ENCODE data around the gene POSTN. TPM values are rescaled to one million over a fixed set of nuclear protein-coding genes. Genes with fewer than 3 reads are reported as not detected.

Gene POSTN
- total and polyA plus RNA-seq, 2 of the 4 experiments (the other 2 are of a cell fraction), result 32.6 to 44.7 TPM

DNA sequence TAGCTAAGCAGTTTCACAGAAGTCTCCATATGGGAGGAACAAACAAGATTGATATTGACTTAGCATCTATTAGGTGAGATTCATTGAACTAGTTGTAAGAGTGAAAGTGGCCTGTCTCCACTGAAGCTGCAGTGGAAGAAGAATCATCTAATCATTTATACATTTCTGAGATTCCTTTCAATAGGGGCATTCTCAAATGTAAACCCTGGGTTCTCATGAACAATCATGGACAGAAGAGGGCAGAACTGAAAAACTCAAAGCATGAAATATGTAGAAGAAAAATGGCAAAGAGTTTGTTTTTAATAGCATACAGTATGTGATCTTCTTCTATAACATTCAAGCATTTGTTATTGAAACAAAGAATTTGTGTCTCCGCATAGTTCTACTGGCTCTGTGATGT is 17.6 kb upstream of the POSTN start:
- H4K20me1 ChIP-seq (ENCODE audit: insufficient read depth, low read length), result no peaks in the 10 kb centered on the region
- ChIA-PET POLR2A (ENCODE audit: unreplicated experiment) (no interaction called here), CTCF (no interaction called here)
- intact Hi-C loops (cut with micrococcal nuclease), result no loop called here
- dilution Hi-C loops (cut with HindIII; ENCODE audit: low sequenced_read_pairs, unreplicated experiment), result no loop called here
- H3K56ac ChIP-seq (ENCODE audit: extremely low read depth, insufficient read depth, low read length), result no peak overlapping the region
- no peaks in the 10 kb centered on the region for H3K9me3 ChIP-seq (ENCODE audit: control insufficient read depth, insufficient read depth, low read length)
- no peak overlapping the region for H3K14ac ChIP-seq (replicated peaks; ENCODE audit: low read depth, low read length)
- no peak overlapping the region for H2AFZ ChIP-seq (replicated peaks; ENCODE audit: low read length, poor library complexity)
- no TSS peak for BruUV-seq (replicated peaks)
- H2AK5ac ChIP-seq (ENCODE audit: low read depth, low read length), result no peak overlapping the region
- no peak overlapping the region for H3K4me3 ChIP-seq (ENCODE audit: insufficient read depth, low read depth, low read length)
- no peaks in the 10 kb centered on the region for H3K79me1 ChIP-seq (ENCODE audit: low read depth in 1 of 2, low read length in 2 of 2)
- H2BK5ac ChIP-seq (ENCODE audit: low read depth, low read length, poor library complexity, severe bottlenecking), result peak overlapping the region; percentile 49
- peak; percentile 28 for DNase-seq
- peak overlapping the region; percentile 45 to 51; a peak in 1 of 4 replicates for H4K8ac ChIP-seq (ENCODE audit: low read depth in 2 of 2, low read length in 2 of 2)
- H3K27ac ChIP-seq (ENCODE audit: insufficient read depth, low read length), result no peak overlapping the region
- H3K18ac ChIP-seq (ENCODE audit: low read depth, low read length), result peak overlapping the region; percentile 82; the same call in 1 of the 2 replicates
- no CpG with 5 or more reads among the region's 1 CpG for WGBS, 2 experiments (ENCODE audit: extremely low coverage in 2 of 2, insufficient read length in 1 of 2)
- H3K36me3 ChIP-seq (ENCODE audit: control insufficient read depth, insufficient read depth, low read length), result no peaks in the 10 kb centered on the region
- no peak overlapping the region for H3K9ac ChIP-seq (ENCODE audit: low read depth, low read length)
- no peak overlapping the region for H4K91ac ChIP-seq (ENCODE audit: insufficient read depth, low read depth, low read length)
- no peaks in the 10 kb centered on the region for H3K27me3 ChIP-seq (ENCODE audit: control insufficient read depth, insufficient read depth, low read length)
- H4K5ac ChIP-seq (ENCODE audit: low read depth, low read length), result no peak overlapping the region
- peak overlapping the region; percentile 55; the same call in 1 of the 2 replicates for H2BK20ac ChIP-seq (ENCODE audit: low read depth, low read length)
- no peak overlapping the region for H3K4ac ChIP-seq (ENCODE audit: low read depth, low read length)
- H3K23ac ChIP-seq (ENCODE audit: low read depth, low read length), result no peak overlapping the region
- H2BK120ac ChIP-seq (ENCODE audit: low read depth, low read length), result 0 out of 2 replicates have a peak overlapping the region, but pooled peaks have one; percentile 14
- H3K4me2 ChIP-seq (ENCODE audit: low read depth, low read length), result peak overlapping the region; percentile 65
- ATAC-seq (ENCODE audit: low read depth), result peak; percentile 28
- H3K4me1 ChIP-seq (ENCODE audit: control insufficient read depth, insufficient read depth, low read length), result peaks cover 9% of the 10 kb centered on the region
- no peak for TF ChIP-seq RFX5 (IDR thresholded peaks at IDR 0.05; ENCODE audit: low read depth, low read length)
- no peak for TF ChIP-seq SMC3 (IDR thresholded peaks at IDR 0.05; ENCODE audit: low read depth, low read length)
- TF ChIP-seq CEBPB (IDR thresholded peaks at IDR 0.05; ENCODE audit: low read depth, low read length), result no peak
- TF ChIP-seq BHLHE40 (IDR thresholded peaks at IDR 0.05; ENCODE audit: low read depth, low read length), result no peak
- 0 out of 2 replicates have a peak, but pooled peaks have one; percentile 25 for TF ChIP-seq MAFK (IDR thresholded peaks at IDR 0.05; ENCODE audit: low read depth, low read length)
- TF ChIP-seq NFE2L2 (IDR thresholded peaks at IDR 0.05; ENCODE audit: low read depth, low read length), result no peak
- no peak overlapping the region for H2BK15ac ChIP-seq (ENCODE audit: low read depth, low read length)
- in situ Hi-C loops (cut with MboI; ENCODE audit: low sequenced_read_pairs), result loop anchor here (25.0 kb wide), 1 partner anchor 779 kb away; no protein-coding TSS in a partner anchor
- no peak overlapping the region for H2AK9ac ChIP-seq (replicated peaks; ENCODE audit: low read depth, low read length, poor library complexity)
- H3K9me1 ChIP-seq (ENCODE audit: insufficient read depth, low read length), result no peaks in the 10 kb centered on the region
